K562 (cell line): Measurements from ENCODE around the gene SLC23A2. TPM values are rescaled to one million over a fixed set of nuclear protein-coding genes. Genes with fewer than 3 reads are reported as not detected.

Source experiments
- ATF7 ChIP-seq: fragments of 450-650 bp; IDR thresholded peaks from 2 replicates; pipeline ENCODE4 v1.7.1; 2014; ENCODE audit warnings: mild to moderate bottlenecking, moderate library complexity
- DNMT1 ChIP-seq: fragments of 450-650 bp; IDR thresholded peaks from 2 replicates; pipeline ENCODE4 v1.6.1; 2016; ENCODE audit warnings: antibody characterized with exemption, mild to moderate bottlenecking
- ELF2 ChIP-seq: fragments of 250-450 bp; sonication (Bioruptor Pico); IDR thresholded peaks from 2 replicates; pipeline ENCODE4 v1.5.0; 2021; ENCODE audit warnings: mild to moderate bottlenecking
- ETV1 ChIP-seq: fragments of 450-650 bp; conservative IDR thresholded peaks from 2 replicates; pipeline ENCODE4 v1.6.1; 2016; ENCODE audit warnings: missing genetic modification characterization, control low read depth, low read depth, missing compliant biosample characterization
- FOXA1 ChIP-seq: fragments of 450-650 bp; IDR thresholded peaks from 2 replicates; pipeline ENCODE4 v1.6.1; 2016; ENCODE audit warnings: mild to moderate bottlenecking, borderline replicate concordance
- FOXJ3 ChIP-seq: sonication (generic); formaldehyde crosslinking; IDR thresholded peaks from 2 replicates; pipeline ENCODE4 v1.4.0; 2020; ENCODE audit warnings: mild to moderate bottlenecking, missing genetic modification reagents
- HDAC1 ChIP-seq, 2 experiments: fragments of 450-650 bp; IDR thresholded peaks; 2 replicates each; pipeline ENCODE4 v1.6.1; 2016 to 2017; ENCODE audit warnings: inconsistent platforms in 1 of 2, mild to moderate bottlenecking in 1 of 2, moderate library complexity in 1 of 2
- HDAC2 ChIP-seq: fragments of 450-650 bp; IDR thresholded peaks from 2 replicates; pipeline ENCODE4 v1.6.1; 2016; ENCODE audit warnings: mild to moderate bottlenecking
- HMG20B ChIP-seq: fragments of 250-450 bp; sonication (Bioruptor Pico); IDR thresholded peaks from 2 replicates; pipeline ENCODE4 v1.5.0; 2021; ENCODE audit warnings: mild to moderate bottlenecking
- JUND ChIP-seq, 2 experiments: IDR thresholded peaks; 2 replicates in 1 of 2; 3 replicates in 1 of 2; pipeline ENCODE4 v1.6.1; 2011; ENCODE audit warnings: borderline replicate concordance in 2 of 2, low read depth in 2 of 2, low read length in 2 of 2, improper control_type of control experiment in 1 of 2, missing biosample characterization in 1 of 2, missing genetic modification characterization in 1 of 2, missing genetic modification reagents in 1 of 2
- KLF16 ChIP-seq: IDR thresholded peaks from 2 replicates; pipeline ENCODE4 v1.6.1; 2016; ENCODE audit warnings: antibody characterized with exemption
- LCOR ChIP-seq: sonication (generic); formaldehyde crosslinking; IDR thresholded peaks from 2 replicates; pipeline ENCODE4 v1.8.0; 2022; ENCODE audit warnings: mild to moderate bottlenecking, missing genetic modification reagents
- MECOM ChIP-seq: fragments of 250-450 bp; sonication (Bioruptor Pico); IDR thresholded peaks from 2 replicates; pipeline ENCODE4 v1.8.0; 2022; ENCODE audit warnings: inconsistent platforms
- MEF2D ChIP-seq: conservative IDR thresholded peaks from 2 replicates; pipeline ENCODE4 v1.6.1; 2016; ENCODE audit warnings: low read depth, missing genetic modification characterization, missing compliant biosample characterization
- MYNN ChIP-seq, 2 experiments: sonication (generic); formaldehyde crosslinking in 1 of 2; IDR thresholded peaks; 2 replicates each; pipeline versions ENCODE4 v1.5.0 to v1.6.1; 2016 to 2020; ENCODE audit warnings: antibody characterized with exemption in 1 of 2, missing genetic modification reagents in 1 of 2
- NCOA6 ChIP-seq: fragments of 450-650 bp; IDR thresholded peaks from 2 replicates; pipeline ENCODE4 v1.6.1; 2017; ENCODE audit warnings: mild to moderate bottlenecking
- NFRKB ChIP-seq: fragments of 450-650 bp; IDR thresholded peaks from 2 replicates; pipeline ENCODE4 v1.6.1; 2016; ENCODE audit warnings: low read depth
- PTRF ChIP-seq: fragments of 450-650 bp; IDR thresholded peaks from 2 replicates; pipeline ENCODE4 v1.6.1; 2016; ENCODE audit warnings: mild to moderate bottlenecking, missing genetic modification characterization, missing compliant biosample characterization
- TAL1 ChIP-seq: fragments of 450-650 bp; IDR thresholded peaks from 2 replicates; pipeline ENCODE4 v1.6.1; 2016; ENCODE audit warnings: mild to moderate bottlenecking
- TBL1XR1 ChIP-seq, 2 experiments: IDR thresholded peaks; 2 replicates each; pipeline ENCODE4 v1.6.1; 2012; ENCODE audit warnings: improper control_type of control experiment in 2 of 2, low read length in 2 of 2, mild to moderate bottlenecking in 1 of 2
- TEAD4 ChIP-seq, 2 experiments: sonication (generic) in 1 of 2; formaldehyde crosslinking in 1 of 2; IDR thresholded peaks; 2 replicates each; pipeline versions ENCODE4 v1.6.1 to v1.8.0; 2012 to 2022; ENCODE audit warnings: borderline replicate concordance in 1 of 2, inconsistent platforms in 1 of 2, low read length in 1 of 2, mild to moderate bottlenecking in 1 of 2, missing genetic modification reagents in 1 of 2
- TRIM24 ChIP-seq, 2 experiments: fragments of 450-650 bp; IDR thresholded peaks; 2 replicates each; pipeline ENCODE4 v1.6.1; 2016
- ZFP1 ChIP-seq: fragments of 450-650 bp; formaldehyde crosslinking; IDR thresholded peaks from 2 replicates; pipeline ENCODE4 v1.4.0; 2020; ENCODE audit warnings: mild to moderate bottlenecking, mixed read lengths
- ZNF384 ChIP-seq: IDR thresholded peaks from 2 replicates; pipeline ENCODE4 v1.6.1; 2012; ENCODE audit warnings: low read depth, low read length, improper control_type of control experiment
- ZNF696 ChIP-seq: fragments of 250-450 bp; sonication (Bioruptor Pico); conservative IDR thresholded peaks from 2 replicates; pipeline ENCODE4 v1.4.0; 2020; ENCODE audit warnings: mild to moderate bottlenecking, moderate library complexity
- polyA plus RNA-seq, 8 experiments: library from polyadenylated mRNA; depleted of rRNA in 4 of 8; stranded (reverse) in 5 of 8; unstranded in 3 of 8; fragments of >200 nt; fragmentation: Nextera tagmentation in 2 of 8; fragmentation: Illumina TruSeq in 1 of 8; extraction: Ambion mirVana in 2 of 8; extraction: Trizol in 1 of 8; gene quantifications; 2 replicates each; pipeline versions ENCODE4 v1.2.1 to v1.2.3, GENCODE V29; 2011 to 2014; ENCODE audit warnings: inconsistent platforms in 1 of 8, missing spikeins in 1 of 8
- total RNA-seq, 7 experiments: library from RNA; depleted of rRNA in 6 of 7; stranded (reverse); fragments of >200 nt in 6 of 7; fragmentation: Illumina TruSeq in 2 of 7; extraction: Trizol in 2 of 7; gene quantifications; 2 replicates each; pipeline versions ENCODE4 v1.2.1 to v1.2.3, GENCODE V29; 2011 to 2021; ENCODE audit warnings: low replicate concordance in 1 of 7
- TF ChIP-seq, protein P1 (sequence below): fragments of 450-650 bp; IDR thresholded peaks from 2 replicates; pipeline ENCODE4 v1.6.1; 2016; ENCODE audit warnings: low read depth, mild to moderate bottlenecking, moderate library complexity
- TF ChIP-seq, protein P2 (sequence below): fragments of 250-450 bp; sonication (Bioruptor Pico); IDR thresholded peaks from 2 replicates; pipeline ENCODE4 v1.8.0; 2022; ENCODE audit warnings: inconsistent platforms
- TF ChIP-seq, protein P3 (sequence below): fragments of 250-450 bp; sonication (Bioruptor Pico); IDR thresholded peaks from 2 replicates; pipeline ENCODE4 v1.6.1; 2021; ENCODE audit warnings: mild to moderate bottlenecking

The SLC23A2 gene
- total and polyA plus RNA-seq, 9 of the 15 experiments (the other 6 are each of a cell fraction or from before 2014, with no cell fraction given): 0.39 to 6.7 (median 3.2) TPM

DNA sequence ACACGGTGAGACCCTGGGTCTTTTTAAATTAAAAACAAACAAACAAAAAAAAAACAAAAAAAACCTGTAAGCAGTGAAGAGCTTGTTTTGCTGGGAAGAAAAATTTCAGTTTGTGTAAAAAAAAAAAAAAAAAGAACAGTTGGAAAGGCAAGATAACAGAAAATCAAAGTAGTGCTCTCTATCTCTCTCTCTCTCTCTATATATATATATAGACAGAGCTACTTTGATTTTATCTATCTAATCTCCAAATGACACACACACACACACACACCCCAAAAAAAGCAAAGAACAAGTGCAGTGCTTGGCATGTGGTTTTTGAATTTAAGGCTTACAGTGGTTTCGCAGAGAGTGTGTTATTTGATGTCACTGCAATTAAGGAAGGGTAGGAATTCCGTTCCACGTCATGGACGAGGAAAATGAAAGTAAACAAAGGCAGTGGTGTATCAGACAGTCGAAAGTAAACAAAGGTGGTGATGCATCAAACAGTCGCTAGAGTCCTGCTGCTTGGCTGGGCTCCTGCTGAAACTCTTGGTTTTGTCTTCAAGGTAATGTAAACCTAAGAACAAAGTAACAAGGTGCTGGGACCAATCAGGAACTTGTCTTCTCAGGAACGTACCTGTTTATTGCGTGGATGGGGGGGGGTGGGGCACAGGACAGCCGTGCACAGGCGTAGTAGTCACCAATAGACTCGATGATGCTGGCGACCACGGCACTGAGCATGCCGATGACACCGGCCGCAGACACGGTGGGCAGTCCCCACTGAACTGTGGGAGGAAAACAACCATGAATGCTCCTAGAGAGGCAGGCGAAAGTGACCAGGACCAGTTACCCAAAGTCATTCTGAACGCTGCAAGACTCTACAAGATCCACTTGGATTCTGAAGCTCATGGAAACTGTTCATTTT, 131.8 kb downstream of the SLC23A2 start (continued):
- 0 out of 2 replicates have a peak, but pooled peaks have one; percentile 34 for TF ChIP-seq MEF2D
- TF ChIP-seq HDAC2: peak; percentile 75
- TF ChIP-seq ZFP1 (CRISPR knock-in tag): peak; percentile 69; the same call in 1 of the 2 replicates
- TF ChIP-seq JUND (IDR thresholded peaks at IDR 0.05; ENCODE audit: borderline replicate concordance, low read depth, low read length): no peak
- no peak for TF ChIP-seq JUND (tag; IDR thresholded peaks at IDR 0.05; ENCODE audit: borderline replicate concordance, low read depth, low read length)
- TF ChIP-seq FOXJ3 (CRISPR knock-in tag): no peak
- TF ChIP-seq, protein P1, sequence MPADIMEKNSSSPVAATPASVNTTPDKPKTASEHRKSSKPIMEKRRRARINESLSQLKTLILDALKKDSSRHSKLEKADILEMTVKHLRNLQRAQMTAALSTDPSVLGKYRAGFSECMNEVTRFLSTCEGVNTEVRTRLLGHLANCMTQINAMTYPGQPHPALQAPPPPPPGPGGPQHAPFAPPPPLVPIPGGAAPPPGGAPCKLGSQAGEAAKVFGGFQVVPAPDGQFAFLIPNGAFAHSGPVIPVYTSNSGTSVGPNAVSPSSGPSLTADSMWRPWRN: peak; percentile 50; the same call in 1 of the 2 replicates
- peak; percentile 59; the same call in 1 of the 2 replicates for TF ChIP-seq ZNF384
- TF ChIP-seq HMG20B (CRISPR knock-in tag): no peak
- TF ChIP-seq, protein P2, sequence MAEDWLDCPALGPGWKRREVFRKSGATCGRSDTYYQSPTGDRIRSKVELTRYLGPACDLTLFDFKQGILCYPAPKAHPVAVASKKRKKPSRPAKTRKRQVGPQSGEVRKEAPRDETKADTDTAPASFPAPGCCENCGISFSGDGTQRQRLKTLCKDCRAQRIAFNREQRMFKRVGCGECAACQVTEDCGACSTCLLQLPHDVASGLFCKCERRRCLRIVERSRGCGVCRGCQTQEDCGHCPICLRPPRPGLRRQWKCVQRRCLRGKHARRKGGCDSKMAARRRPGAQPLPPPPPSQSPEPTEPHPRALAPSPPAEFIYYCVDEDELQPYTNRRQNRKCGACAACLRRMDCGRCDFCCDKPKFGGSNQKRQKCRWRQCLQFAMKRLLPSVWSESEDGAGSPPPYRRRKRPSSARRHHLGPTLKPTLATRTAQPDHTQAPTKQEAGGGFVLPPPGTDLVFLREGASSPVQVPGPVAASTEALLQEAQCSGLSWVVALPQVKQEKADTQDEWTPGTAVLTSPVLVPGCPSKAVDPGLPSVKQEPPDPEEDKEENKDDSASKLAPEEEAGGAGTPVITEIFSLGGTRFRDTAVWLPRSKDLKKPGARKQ (CRISPR knock-in tag): no peak
- no peak for TF ChIP-seq TBL1XR1 (IDR thresholded peaks at IDR 0.05; ENCODE audit: low read length in 2 of 2)
- TF ChIP-seq DNMT1: no peak
- TF ChIP-seq TRIM24 (IDR thresholded peaks at IDR 0.05): no peak
- 0 out of 2 replicates have a peak, but pooled peaks have one; percentile 16 for TF ChIP-seq KLF16
- no peak for TF ChIP-seq PTRF
- TF ChIP-seq LCOR (CRISPR knock-in tag): no peak
- TF ChIP-seq, protein P3, sequence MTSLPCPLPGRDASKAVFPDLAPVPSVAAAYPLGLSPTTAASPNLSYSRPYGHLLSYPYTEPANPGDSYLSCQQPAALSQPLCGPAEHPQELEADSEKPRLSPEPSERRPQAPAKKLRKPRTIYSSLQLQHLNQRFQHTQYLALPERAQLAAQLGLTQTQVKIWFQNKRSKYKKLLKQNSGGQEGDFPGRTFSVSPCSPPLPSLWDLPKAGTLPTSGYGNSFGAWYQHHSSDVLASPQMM: no peak
- no peak for TF ChIP-seq ATF7
- peak; percentile 65 for TF ChIP-seq TAL1
- 0 out of 4 replicates have a peak, but pooled peaks of 1 of the 2 experiments have one; percentile 38 for TF ChIP-seq HDAC1 (IDR thresholded peaks at IDR 0.05)
- TF ChIP-seq NFRKB: no peak
- TF ChIP-seq MYNN (IDR thresholded peaks at IDR 0.05): no peak
- TF ChIP-seq MYNN (CRISPR knock-in tag; IDR thresholded peaks at IDR 0.05): no peak
- no peak for TF ChIP-seq MECOM (CRISPR knock-in tag)
- no peak for TF ChIP-seq FOXA1
- TF ChIP-seq ZNF696: no peak
- TF ChIP-seq NCOA6: no peak
- TF ChIP-seq ELF2: no peak
- TF ChIP-seq TEAD4 (IDR thresholded peaks at IDR 0.05; ENCODE audit: low read length): peak; percentile 61
- TF ChIP-seq TEAD4 (CRISPR knock-in tag; IDR thresholded peaks at IDR 0.05; ENCODE audit: borderline replicate concordance): no peak
- TF ChIP-seq ETV1 (tag): no peak
